GM12872 (cell line): ENCODE measurements around the gene JPH3.

ENCODE experiments used
- TF ChIP-seq, protein P1 (sequence below): IDR thresholded peaks from 3 replicates; pipeline ENCODE4 v1.5.1; 2011; ENCODE audit warnings: low read depth, mild to moderate bottlenecking, low read length, moderate library complexity; ENCODE audit not compliant: insufficient read depth

JPH3 gene

DNA sequence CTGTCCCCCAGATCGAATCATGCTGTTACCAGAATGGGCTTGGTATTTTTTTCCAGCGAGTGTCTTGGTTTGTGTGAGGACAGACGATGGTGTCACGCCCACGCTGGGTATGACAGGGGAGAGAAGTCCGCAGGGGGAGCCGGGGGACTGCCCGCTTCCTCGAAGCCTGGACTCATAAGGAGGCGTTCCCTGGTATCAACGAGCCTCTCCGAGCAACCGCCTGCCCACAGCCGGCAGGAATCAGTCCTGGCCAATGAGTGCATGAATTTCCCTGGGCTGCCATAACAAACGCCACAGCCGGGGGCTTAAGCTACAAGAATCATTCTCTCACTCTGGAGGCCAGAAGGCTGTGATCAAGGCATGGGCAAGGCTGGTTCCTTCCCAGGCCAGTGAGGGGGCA, 26.1 kb upstream of the JPH3 start:
- TF ChIP-seq, protein P1, sequence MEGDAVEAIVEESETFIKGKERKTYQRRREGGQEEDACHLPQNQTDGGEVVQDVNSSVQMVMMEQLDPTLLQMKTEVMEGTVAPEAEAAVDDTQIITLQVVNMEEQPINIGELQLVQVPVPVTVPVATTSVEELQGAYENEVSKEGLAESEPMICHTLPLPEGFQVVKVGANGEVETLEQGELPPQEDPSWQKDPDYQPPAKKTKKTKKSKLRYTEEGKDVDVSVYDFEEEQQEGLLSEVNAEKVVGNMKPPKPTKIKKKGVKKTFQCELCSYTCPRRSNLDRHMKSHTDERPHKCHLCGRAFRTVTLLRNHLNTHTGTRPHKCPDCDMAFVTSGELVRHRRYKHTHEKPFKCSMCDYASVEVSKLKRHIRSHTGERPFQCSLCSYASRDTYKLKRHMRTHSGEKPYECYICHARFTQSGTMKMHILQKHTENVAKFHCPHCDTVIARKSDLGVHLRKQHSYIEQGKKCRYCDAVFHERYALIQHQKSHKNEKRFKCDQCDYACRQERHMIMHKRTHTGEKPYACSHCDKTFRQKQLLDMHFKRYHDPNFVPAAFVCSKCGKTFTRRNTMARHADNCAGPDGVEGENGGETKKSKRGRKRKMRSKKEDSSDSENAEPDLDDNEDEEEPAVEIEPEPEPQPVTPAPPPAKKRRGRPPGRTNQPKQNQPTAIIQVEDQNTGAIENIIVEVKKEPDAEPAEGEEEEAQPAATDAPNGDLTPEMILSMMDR: no peak

DNA sequence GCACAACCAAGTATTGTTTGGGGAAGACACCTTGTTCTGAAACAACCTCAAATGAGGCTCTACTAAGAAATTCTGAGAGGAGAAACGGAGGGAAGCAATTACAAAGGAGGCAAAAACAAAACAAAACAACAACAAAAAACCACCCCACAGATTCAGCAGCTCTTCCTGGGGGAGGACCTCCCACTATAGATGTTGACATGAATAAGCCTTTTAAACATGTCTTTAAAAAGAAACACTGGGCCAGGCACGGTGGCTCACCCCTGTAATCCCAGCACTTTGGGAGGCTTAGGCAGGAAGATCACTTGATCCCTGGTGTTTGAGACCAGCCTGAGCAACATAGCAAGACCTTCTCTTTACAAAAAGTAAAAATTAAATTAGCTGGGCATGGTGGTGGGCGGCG, 22.6 kb upstream of the JPH3 start:
- TF ChIP-seq, protein P1: no peak

DNA sequence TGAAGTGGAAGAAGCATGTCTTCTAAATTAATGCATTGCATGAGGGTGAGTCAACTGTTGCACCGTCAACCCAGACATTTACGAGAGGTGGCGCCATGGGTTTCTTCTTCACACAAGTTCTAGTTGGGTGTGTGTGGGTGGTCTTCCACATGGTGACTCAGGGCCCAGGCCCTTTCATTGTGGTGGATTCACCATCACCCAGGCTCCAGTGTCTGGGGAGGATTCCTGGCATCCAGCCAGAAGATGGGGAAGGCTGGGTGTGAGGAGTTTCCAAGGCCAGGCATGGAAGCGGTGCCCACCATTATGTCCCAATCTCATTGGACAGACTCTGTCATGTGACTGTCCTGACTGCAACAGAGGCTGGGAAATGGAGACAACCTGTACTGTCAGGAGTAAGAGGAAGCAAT, 21.4 kb upstream of the JPH3 start:
- TF ChIP-seq, protein P1: no peak

DNA sequence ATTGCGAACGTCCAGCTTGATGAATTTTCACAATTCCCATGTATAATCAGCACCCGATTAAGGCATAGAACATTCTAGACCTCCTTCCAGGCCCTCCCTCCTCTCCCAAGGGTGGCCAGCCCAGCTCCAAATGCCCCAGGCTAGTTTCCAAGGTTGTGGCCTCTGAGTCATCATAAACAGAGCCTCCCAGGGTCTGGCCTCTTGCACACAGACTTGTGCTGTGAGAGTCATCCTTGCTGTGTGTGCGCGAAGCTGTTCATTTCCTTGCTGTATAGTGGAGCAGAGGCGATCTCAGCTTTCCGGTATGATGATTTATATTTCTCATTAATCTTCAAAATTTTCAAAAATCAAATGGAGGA, 20.5 kb upstream of the JPH3 start:
- TF ChIP-seq, protein P1: no peak

DNA sequence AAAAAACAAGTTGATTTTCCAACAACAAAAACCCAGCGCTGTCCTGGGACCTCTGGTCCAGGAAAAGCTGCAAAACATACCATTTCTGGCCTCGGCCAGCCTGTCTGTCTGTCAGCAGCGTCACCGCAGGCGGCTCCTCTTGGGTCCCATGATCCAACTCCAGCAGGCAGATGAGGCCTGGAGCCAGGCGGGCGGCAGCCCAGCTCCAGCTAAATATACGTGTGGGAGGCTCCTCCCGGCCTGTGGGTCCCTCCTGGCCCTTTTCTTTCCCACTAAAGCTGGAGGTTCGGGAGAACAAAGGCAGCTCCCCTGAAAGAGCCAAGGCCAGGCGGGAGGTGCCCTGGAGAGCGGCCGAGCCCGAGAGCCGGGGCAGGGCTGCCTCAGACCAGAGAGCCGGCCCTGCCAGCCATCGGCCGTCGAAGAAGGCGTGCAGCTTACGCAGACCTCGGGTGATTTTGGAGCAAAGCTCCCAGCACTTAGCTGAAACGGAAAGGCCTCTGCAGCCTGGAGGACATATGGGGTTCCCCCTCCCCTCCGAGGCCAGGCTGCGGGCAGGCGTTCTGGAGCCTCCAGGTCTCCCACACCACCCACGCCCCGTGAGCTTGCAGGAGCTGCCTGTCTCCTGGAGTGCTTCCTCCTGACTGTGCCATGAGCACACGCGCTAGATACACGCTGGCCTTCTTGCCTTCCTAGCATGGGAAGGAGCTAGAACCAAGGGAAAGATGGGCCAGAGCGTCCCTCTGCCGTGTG, 19.9 kb upstream of the JPH3 start:
- TF ChIP-seq, protein P1: no peak

DNA sequence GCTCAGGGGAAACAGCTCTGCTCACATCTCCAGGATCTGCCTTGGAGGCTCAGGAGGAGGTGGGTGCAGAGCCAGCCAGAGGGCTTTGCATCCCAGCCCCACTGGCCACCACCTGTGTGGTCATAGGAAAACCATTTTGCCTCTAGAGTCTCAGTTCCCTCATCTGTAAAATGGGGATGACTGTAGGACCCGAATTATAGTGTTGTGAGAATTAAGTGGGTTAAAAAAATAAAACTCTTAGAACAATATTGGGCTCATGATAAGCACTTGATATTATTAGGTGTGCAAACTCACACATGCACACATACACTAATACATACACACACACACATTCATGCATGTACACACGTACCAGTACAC, 19.4 kb upstream of the JPH3 start:
- TF ChIP-seq, protein P1: no peak

DNA sequence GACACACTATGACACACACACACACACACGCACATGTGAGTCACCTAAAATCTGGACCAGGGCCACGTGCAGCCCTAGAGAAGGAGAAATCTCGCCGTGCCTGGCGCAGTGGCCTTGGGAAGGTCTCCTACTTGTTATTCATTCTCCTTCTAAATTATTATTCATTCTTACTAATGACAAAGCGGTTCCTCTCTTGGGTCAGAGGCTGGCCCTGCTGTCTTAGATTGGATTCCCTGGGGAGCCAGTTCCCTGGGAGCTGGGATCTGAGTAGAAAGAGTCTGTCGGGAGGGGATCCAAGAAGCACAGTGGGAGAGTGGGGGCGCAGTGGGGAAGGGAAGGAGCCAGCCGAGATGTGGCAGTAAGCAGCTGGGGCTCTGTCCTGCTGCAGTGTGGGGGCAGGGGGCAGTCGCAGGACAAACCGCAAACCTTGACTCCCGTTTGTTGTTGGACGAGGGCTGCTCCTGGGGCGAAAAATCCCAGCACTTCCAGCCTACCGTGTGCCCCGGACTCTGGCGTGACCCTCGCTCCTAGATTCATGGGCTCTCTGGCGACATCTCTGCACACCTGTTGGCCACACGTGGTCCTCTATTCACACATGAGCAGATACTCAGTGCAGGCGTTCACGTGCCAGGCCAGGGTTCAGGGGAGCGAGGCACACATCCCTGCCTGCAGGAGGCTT, 18.7 kb upstream of the JPH3 start:
- TF ChIP-seq, protein P1: no peak
